HG03060 (cell line): ENCODE measurements around the gene TEDC1.

Source experiments
- ATAC-seq: cut with Tn5 transposase; IDR thresholded peaks from one replicate; pipeline ENCODE4 v1.9.1; 2021; ENCODE audit warnings: low read depth, moderate number of reproducible peaks; ENCODE audit not compliant: unreplicated experiment

Gene TEDC1

GRCh38 chr14:105483300-105484068, 7.6 kb upstream of the TEDC1 start:
- ATAC-seq = no peak

DNA sequence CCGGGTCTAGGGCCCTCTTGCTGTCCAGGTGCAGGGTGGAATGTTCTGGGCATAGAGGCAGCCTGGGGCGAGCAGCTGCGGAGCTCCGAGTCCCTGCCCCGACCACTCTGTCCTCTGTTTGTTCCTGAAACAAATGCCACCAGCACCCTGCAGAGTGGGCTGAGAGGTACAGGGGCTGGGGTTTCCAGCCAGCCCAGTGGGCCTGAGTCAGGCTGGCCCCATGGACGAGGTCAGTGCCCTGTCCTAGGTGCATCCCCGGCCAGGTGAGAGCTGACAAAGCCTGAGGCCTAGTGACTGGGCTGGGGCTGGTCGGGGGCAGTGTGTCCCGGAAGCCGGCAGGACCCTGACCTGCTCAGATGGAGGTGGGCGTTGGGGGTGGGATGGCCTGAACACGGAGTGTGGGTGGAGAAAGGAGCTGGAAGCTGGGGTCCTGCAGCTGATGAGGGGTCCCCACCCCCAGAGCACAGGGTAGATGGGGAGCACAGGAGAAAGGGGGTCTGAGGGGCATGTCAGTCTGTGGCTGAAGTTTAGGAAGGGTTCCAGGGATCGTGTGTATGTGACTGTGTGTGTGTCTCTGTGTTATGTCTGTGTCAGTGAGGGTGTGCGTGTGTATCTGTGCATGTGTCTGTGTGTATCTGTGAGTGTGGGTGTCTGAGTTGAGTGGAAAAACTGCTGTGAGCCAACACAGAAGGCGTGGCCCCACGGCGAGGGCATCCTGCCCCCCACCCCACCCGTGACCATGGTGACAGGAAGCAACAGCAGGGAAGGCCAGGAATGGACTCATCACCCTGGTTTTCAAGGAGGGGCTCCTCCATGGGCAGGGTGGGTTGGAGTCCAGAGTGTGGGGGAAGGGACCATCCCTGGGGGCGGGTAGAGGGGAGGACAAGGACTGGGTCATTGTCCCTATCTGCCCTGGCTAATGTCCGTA, 6.7 kb upstream of the TEDC1 start:
- no peak for ATAC-seq

DNA sequence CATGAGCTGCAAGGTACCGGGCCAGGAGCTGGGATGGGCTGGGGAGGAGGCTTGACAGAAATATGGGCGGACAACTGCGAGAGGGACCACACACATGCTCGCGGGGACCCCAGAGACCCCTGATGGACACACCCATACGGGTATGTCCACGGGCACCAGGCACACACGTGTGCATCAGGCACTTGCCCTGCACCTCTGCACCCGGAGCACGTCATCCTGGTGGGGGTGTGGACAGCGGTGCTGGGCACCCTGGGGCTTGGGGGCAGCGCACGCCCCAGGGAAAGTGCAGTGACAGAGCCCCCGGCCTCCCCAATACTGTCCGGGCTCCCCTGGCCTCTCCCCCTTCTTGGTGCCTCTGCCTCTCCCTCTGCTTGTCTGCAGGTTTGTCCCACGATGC, 6.1 kb upstream of the TEDC1 start:
- ATAC-seq = no peak

GRCh38 chr14:105485739-105486162, 5.3 kb upstream of the TEDC1 start:
- no peak for ATAC-seq

DNA sequence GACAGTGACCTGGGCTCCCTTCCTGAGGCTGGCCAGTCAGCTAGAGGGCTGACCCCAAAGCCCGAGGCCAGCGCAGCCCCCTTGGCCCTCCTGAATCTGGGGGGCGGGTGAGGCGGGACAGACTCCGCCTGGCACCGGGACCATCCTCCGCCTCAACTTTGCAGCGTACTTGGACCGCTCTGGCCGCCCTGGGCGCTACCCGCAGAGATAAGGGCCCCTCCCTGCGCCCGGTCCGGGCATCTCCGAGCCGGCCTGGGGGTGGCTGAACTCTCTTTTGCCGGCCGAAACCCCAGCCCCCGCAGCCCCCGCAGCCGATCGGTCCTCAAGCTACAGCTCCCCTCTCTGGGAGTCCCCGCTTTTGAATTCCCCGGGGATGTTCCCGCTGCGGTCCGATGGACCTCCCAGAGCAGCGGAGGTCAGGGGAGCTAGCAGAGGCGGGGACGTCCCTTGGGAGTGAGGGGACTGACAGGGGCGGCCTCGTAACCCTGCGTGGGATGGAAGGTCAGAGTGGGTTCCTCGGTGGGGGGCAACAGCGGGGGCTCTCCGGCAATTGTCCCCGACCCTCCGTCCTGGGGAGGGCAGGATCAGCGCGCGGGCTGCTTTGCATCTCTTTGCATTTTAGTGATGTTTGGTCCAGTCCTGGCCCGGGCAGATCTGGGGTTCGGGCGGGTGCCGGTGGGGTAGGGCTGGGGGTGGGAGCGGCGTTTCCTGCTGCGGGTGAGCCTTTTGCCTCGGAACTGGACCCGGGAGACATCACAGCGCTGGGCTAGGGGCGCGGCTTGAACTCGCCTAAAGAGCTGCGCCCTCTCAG, 4.7 kb upstream of the TEDC1 start, which contains the start of gene CRIP1:
Gene CRIP1 (plus strand): TSS at position 724 of the 811 bp plus-strand sequence. CDS start 374 bp downstream, outside the sequence.
- ATAC-seq = no peak

DNA sequence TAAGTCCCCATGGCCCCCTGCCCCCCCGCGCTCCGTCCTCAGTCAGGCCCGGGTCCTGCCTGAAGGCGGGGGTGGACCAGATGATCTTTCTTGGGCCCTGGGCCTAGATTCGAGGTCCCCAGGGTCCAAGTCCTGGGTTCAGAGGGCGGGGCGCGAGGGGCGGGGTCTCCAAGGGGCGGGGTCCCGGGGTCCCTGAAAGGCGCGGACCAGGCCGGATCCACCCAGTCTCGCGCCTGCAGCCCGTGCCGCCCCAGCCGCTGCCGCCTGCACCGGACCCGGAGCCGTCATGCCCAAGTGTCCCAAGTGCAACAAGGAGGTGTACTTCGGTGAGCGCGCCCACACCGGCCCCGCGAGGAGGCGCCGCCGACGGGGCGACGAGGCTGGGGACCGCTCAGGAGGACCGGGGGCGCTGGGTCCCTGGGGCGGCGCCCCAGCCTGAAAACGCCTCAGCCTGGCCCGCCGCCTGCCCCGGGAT, 4.0 kb upstream of the TEDC1 start:
- ATAC-seq = no peak

GRCh38 chr14:105487449-105487985, 3.5 kb upstream of the TEDC1 start:
- no peak for ATAC-seq

- no peak for ATAC-seq
Observed at GRCh38 chr14:105487986-105488777, 2.9 kb upstream of the TEDC1 start.

DNA sequence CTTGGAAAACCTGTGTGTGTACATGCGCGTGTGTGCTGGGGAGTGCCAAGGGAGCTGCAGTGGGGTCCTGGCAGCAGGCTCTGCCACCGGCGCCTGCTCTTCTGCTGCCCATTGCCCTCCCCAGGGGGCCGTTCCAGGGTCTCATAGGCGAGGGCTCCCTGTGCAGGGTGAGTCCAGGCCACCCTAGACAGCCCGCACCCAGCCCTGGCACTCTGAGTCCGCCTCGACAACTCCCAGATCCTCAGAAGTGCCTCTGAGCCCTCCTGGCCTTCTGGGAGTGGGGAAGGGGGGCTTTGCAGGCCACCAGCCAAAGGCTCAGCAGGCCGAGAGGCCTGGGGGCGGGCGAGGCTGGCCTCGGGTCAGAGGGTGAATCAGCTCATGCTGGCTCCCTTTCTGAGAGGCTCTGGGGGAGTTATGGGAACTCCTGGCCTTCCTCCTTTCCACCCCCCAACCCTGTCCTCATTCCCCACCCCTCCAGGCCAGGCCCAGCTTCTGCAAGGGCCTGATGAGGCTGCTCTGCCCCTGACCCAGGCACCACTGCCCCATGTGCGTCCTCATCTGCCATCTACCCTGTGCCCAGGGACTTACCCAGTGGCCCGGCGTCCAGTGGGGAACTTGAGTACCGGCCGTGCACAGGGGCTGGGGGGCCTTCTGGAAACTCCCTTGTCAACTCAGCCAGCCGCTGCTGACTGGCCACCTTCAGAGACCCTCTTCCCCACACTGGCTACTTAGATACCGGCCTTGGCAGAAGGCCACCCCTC, 2.1 kb upstream of the TEDC1 start:
- ATAC-seq = no peak

DNA sequence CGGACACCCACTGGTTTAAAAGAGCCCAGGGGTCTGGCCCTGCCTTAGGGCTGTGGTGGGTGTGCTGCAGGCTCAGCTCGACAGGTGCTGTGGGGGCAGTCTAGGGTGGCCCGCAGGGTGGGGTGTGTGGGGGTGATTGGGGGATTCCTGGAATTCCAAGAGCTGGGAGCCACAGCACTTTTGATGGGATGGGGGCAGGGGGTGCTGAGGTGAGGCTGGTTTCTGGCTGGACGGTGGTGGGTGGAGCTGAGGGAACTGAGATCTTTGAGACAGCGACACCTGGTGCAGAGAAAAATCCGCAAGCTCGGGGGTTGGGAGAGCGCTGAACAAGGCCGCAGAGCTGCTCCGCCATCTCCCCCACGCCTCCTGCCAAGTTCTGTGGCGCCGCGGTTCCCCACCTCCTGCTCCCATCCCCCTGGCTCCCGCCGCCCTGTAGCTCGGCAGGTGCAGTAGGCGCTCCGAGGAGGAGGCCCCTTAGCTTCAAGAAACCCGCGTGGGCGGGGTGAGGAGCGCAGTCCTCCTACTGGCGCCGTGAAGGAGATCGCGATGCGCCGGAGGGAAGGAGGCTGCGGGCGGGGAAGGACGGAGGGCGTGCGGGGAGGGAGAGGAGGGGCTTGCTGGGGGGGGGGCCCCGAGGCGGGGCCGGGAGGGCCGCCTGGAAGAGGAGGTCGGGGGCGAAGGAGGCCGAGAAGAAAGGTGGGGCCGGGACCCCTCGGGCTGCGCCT, 1.3 kb upstream of the TEDC1 start:
- no peak for ATAC-seq

GRCh38 chr14:105490267-105490571, 827 bp upstream of the TEDC1 start:
- ATAC-seq = no peak

DNA sequence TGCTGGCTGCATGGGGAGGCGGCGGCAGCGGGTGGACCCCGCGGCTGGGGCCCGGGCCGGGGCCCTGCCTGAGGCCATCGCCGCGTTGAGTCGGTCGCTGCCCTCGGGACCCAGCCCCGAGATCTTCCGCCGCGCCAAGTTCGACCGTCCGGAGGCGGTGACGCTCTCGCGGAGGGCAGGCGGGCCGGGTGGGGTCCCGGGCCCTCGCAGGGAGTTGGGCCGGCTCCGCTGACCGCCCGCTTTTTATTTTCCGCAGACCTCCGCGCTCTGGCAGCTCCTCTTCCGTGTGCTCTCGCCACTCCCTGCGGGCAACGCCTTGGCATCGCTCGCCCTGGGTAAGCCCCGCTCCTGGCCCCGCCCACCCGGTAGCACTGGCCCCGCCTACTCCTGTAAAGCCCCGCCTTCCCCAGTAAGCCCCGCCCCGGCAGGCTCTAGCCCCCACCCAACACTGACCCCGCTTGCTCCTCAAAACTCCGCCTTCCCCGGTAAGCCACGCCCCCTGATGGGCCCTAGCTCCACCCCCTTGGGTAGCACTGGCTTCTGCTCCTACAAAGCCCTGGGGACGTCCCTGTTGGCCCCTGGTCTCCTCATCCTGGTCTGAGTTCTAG, 424 bp downstream of the TEDC1 start:
- ATAC-seq = no peak

- no peak for ATAC-seq
Observed at GRCh38 chr14:105492031-105492970, 1.3 kb downstream of the TEDC1 start.

DNA sequence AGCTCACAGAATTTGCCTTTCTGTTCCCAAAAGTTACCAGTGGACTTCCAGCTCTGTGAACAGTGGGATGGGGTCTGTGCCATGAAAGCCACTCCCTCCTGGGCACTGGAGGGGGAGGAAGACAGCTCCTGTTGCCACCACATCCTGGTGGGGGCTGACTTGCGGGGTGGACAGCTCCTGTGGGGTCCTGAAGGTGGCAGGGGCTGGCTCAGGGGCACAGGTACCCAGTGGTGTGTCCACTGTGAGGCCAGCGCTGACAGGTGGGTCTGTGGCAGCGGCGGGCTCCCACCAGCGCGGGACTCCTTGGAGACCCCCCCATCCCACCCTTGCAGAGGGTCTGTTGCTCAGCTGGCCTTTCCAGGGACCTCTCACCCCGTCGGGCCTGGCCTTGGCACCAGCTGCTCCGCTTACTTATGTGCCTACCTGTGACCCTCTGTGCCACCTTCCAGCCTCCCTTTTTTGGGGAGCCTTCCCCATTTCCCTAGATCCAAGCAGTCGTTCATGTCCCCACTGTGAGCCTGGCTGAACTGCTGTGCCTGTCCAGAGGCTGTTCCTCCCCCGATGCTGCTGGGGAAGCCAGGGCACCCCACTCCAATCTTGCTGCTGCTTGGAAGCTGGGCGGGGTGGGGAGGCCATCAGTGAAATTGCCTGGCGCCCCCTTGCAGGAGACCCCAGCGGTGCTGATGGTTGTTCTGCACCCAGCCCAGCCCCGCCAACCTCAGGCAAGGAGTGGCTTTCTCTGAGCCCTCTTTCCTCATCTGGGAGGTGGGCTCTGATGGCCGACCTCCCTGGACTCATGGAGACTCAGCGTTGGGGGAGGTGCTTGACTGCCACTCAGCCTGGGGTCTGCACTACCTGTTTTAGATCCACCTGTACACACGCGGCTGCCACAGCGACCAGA, 2.2 kb downstream of the TEDC1 start:
- no peak for ATAC-seq

GRCh38 chr14:105493921-105494605, 3.0 kb downstream of the TEDC1 start:
- no peak for ATAC-seq
